CD4-positive, alpha-beta T cell (primary cell): ENCODE results near the gene VEPH1. TPM values are rescaled to one million over a fixed set of nuclear protein-coding genes. Genes with fewer than 3 reads are reported as not detected.

Experiments used
- ATAC-seq: fragments of 200-7000 bp; cut with Tn5 transposase; one replicate; pipeline ENCODE4 v1.10.0; 2022; ENCODE audit warnings: mild to moderate bottlenecking; ENCODE audit not compliant: poor library complexity
- CTCF ChIA-PET: fragments of 350-600 bp; sonication (Branson Sonifier 250); formaldehyde crosslinking; loops from one replicate; lab custom pipeline; 2021; ENCODE audit warnings: antibody characterized with exemption, inconsistent platforms; lab: Charles Lee
- POLR2A ChIA-PET: fragments of 350-600 bp; sonication (Branson Sonifier 250); formaldehyde crosslinking; loops from one replicate; lab custom pipeline; 2021; ENCODE audit warnings: antibody characterized with exemption, inconsistent platforms; lab: Charles Lee
- DNase-seq, 14 experiments: peaks; one replicate each; pipeline ENCODE4 v3.0.0-alpha.2; 2013 to 2020; ENCODE audit warnings: mixed read lengths in 2 of 14
- H3K27ac ChIP-seq, 2 donors: one replicate each; pipeline versions ENCODE4 v1.5.1 to v1.7.0; 2013; ENCODE audit warnings: low read length in 2 of 2, low read depth in 1 of 2, mild to moderate bottlenecking in 1 of 2
- H3K27me3 ChIP-seq, 2 experiments: 1 replicate in 1 of 2; 2 replicates in 1 of 2; pipeline versions ENCODE4 v1.6.1 to v1.7.0; 2013; ENCODE audit warnings: low read length in 2 of 2, control low read depth in 1 of 2, mild to moderate bottlenecking in 1 of 2, moderate library complexity in 1 of 2; ENCODE audit not compliant: insufficient read depth in 2 of 2, control insufficient read depth in 1 of 2
- H3K36me3 ChIP-seq: one replicate; pipeline ENCODE4 v1.6.1; 2013; ENCODE audit warnings: low read length, control low read depth; ENCODE audit not compliant: insufficient read depth
- H3K4me1 ChIP-seq: one replicate; pipeline ENCODE4 v1.6.1; 2013; ENCODE audit warnings: low read length, control low read depth; ENCODE audit not compliant: insufficient read depth
- H3K4me3 ChIP-seq: one replicate; pipeline ENCODE4 v1.5.1; 2013; ENCODE audit warnings: mild to moderate bottlenecking, low read length, moderate library complexity
- H3K9me3 ChIP-seq, 2 experiments: 1 replicate in 1 of 2; 2 replicates in 1 of 2; pipeline versions ENCODE4 v1.6.1 to v1.7.0; 2013; ENCODE audit warnings: low read length in 2 of 2, mild to moderate bottlenecking in 2 of 2, control low read depth in 1 of 2, moderate library complexity in 1 of 2; ENCODE audit not compliant: control insufficient read depth in 1 of 2, insufficient read depth in 1 of 2
- H3K27ac Mint-ChIP-seq: one replicate; pipeline ENCODE4 v1.8.0; 2020; ENCODE audit warnings: mixed read lengths
- H3K27me3 Mint-ChIP-seq: one replicate; pipeline ENCODE4 v1.8.0; 2021; ENCODE audit warnings: mixed read lengths
- H3K36me3 Mint-ChIP-seq: one replicate; pipeline ENCODE4 v1.8.0; 2021; ENCODE audit warnings: low read depth, mixed read lengths
- H3K4me1 Mint-ChIP-seq: one replicate; pipeline ENCODE4 v1.8.0; 2021; ENCODE audit warnings: low read depth, mixed read lengths
- H3K4me3 Mint-ChIP-seq: one replicate; pipeline ENCODE4 v1.8.0; 2020; ENCODE audit warnings: mild to moderate bottlenecking, mixed read lengths
- H3K9me3 Mint-ChIP-seq: one replicate; pipeline ENCODE4 v1.8.0; 2020; ENCODE audit warnings: mixed read lengths
- intact Hi-C, 2 experiments: fragments of 100-400 bp; cut with DNase I in 1 of 2; cut with micrococcal nuclease in 1 of 2; formaldehyde crosslinking; loops; one replicate each; pipeline versions ENCODE4 v1.15.1 to v1.9.0; 2023 to 2025; cut with DNase I, micrococcal nuclease
- total RNA-seq, 174 experiments: library from RNA in 2 of 174; stranded (reverse) in 2 of 174; gene quantifications; one replicate each; pipeline ENCODE4 v1.2.3 and lab custom pipeline; 2021 to 2026
- TF ChIP-seq, protein P1 (sequence below): fragments of 200-600 bp; IDR thresholded peaks from one replicate; pipeline ENCODE4 v1.8.0; 2022; ENCODE audit warnings: antibody characterized with exemption, mild to moderate bottlenecking

Gene VEPH1
- total RNA-seq, 2 experiments from 2014 or later = not detected

- Histone ChIP-seq H3K4me1 (no peaks in the 10 kb centered on the region), H3K27me3 (no peaks in the 10 kb centered on the region), H3K27ac (no peak overlapping the region), H3K9me3 (no peaks in the 10 kb centered on the region), H3K36me3 (no peaks in the 10 kb centered on the region), H3K4me3 (no peak overlapping the region)
- Mint-ChIP-seq H3K9me3 (no peaks in the 10 kb centered on the region), H3K4me3 (no peak overlapping the region), H3K4me1 (no peaks in the 10 kb centered on the region), H3K27me3 (no peaks in the 10 kb centered on the region), H3K27ac (no peak overlapping the region), H3K36me3 (no peaks in the 10 kb centered on the region)
- DNase-seq (no peak), ATAC-seq (no peak)
- ChIA-PET CTCF (no interaction called here), POLR2A (no interaction called here)
- TF ChIP-seq, protein P1, sequence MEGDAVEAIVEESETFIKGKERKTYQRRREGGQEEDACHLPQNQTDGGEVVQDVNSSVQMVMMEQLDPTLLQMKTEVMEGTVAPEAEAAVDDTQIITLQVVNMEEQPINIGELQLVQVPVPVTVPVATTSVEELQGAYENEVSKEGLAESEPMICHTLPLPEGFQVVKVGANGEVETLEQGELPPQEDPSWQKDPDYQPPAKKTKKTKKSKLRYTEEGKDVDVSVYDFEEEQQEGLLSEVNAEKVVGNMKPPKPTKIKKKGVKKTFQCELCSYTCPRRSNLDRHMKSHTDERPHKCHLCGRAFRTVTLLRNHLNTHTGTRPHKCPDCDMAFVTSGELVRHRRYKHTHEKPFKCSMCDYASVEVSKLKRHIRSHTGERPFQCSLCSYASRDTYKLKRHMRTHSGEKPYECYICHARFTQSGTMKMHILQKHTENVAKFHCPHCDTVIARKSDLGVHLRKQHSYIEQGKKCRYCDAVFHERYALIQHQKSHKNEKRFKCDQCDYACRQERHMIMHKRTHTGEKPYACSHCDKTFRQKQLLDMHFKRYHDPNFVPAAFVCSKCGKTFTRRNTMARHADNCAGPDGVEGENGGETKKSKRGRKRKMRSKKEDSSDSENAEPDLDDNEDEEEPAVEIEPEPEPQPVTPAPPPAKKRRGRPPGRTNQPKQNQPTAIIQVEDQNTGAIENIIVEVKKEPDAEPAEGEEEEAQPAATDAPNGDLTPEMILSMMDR = no peak
- intact Hi-C loops = no loop called here
These were observed 93.7 kb downstream of the VEPH1 start for GRCh38 chr3:157409516-157409915.

DNA sequence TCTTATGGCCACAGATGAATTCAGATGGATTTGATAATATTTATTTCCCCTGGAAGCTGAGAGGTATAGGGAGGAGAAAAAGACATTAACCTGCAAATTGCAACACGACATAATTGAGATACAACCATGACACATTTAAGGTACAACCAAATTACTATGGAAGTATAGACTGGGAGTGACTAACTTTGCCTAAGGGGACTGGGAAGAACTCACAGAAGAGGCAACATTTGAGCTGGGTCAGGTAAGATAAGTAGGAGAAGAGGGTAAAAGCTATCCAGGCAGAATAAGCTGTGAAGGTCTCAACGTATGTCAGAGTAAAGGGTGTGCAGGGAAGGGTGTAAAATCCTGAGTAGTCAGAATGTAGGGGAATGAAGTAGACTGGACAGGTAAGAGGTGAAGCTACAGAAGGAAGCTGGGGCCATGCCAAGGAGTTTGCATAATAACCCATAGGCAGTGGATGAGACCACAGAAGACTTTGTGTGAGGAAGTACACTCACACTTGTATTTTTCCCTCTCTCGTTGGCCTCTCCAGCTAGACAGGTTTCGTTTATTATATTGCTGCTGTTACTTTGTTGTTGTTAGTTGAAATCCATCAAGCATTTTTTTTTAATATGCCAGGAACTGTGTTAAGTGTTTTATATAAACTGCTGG lies 94.6 kb downstream of the VEPH1 start:
- intact Hi-C loops = no loop called here
- Mint-ChIP-seq H3K4me1 (no peaks in the 10 kb centered on the region), H3K9me3 (no peaks in the 10 kb centered on the region), H3K36me3 (no peaks in the 10 kb centered on the region), H3K27me3 (no peaks in the 10 kb centered on the region), H3K27ac (no peak overlapping the region), H3K4me3 (no peak overlapping the region)
- H3K27me3 ChIP-seq = no peaks in the 10 kb centered on the region
- no peaks in the 10 kb centered on the region for H3K9me3 ChIP-seq
- no peaks in the 10 kb centered on the region for H3K4me1 ChIP-seq
- H3K4me3 ChIP-seq = no peak overlapping the region
- TF ChIP-seq, protein P1 = no peak
- H3K27ac ChIP-seq = no peak overlapping the region
- DNase-seq = no peak
- ATAC-seq = no peak
- ChIA-PET POLR2A (no interaction called here), CTCF (no interaction called here)
- H3K36me3 ChIP-seq = no peaks in the 10 kb centered on the region

DNA sequence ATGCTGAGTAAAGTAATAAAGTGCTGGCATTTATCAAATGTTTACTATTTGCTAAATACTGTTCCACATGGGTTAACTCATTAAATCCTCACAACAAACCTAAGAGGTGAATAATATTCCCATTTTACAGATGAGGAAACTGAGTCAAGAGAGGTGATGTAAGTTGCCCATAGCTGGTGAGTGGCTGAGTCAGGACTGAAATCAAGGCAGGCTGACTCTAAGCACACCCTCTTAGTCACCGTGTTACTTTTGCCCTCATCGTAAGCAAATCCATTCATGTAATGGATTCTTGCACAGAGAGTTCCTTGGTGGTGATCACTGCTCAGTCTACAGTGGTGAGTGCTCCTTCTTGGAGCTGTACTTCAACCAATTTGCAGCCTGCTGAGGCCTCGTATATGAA lies 95.4 kb downstream of the VEPH1 start:
- H3K27ac Mint-ChIP-seq = no peak overlapping the region
- intact Hi-C loops = no loop called here
- no peaks in the 10 kb centered on the region for H3K27me3 Mint-ChIP-seq

More for the DNA sequence above, 95.4 kb downstream of the VEPH1 start:
- Mint-ChIP-seq H3K9me3 (no peaks in the 10 kb centered on the region), H3K4me3 (no peak overlapping the region), H3K4me1 (no peaks in the 10 kb centered on the region), H3K36me3 (no peaks in the 10 kb centered on the region)
- no peaks in the 10 kb centered on the region for H3K4me1 ChIP-seq
- H3K27me3 ChIP-seq = no peaks in the 10 kb centered on the region
- no peaks in the 10 kb centered on the region for H3K36me3 ChIP-seq
- H3K9me3 ChIP-seq = no peaks in the 10 kb centered on the region
- no peak overlapping the region for H3K4me3 ChIP-seq
- TF ChIP-seq, protein P1 = no peak
- no peak overlapping the region for H3K27ac ChIP-seq
- ChIA-PET CTCF (no interaction called here), POLR2A (no interaction called here)
- DNase-seq (no peak), ATAC-seq (no peak)
